Measurements from ENCODE around the gene PTGER2.

The PTGER2 gene

GRCh38 chr14:52342849-52343596 is 28.9 kb downstream of the PTGER2 start:
- FAIRE-seq: no peak

GRCh38 chr14:52346778-52347177 is 32.7 kb downstream of the PTGER2 start:
- no peak for FAIRE-seq

GRCh38 chr14:52348279-52348678 is 34.2 kb downstream of the PTGER2 start:
- no peak for FAIRE-seq

- FAIRE-seq: peak; percentile 92
These were observed 34.7 kb downstream of the PTGER2 start for GRCh38 chr14:52348776-52349175.

- FAIRE-seq: peak; percentile 20
These were observed 35.6 kb downstream of the PTGER2 start for GRCh38 chr14:52349731-52350130.

GRCh38 chr14:52350445-52350844 is 36.3 kb downstream of the PTGER2 start:
- FAIRE-seq: no peak

GRCh38 chr14:52351233-52352060 is 37.3 kb downstream of the PTGER2 start:
- FAIRE-seq: peak; percentile 94

GRCh38 chr14:52352061-52352491 is 38.0 kb downstream of the PTGER2 start:
- no peak for FAIRE-seq

GRCh38 chr14:52352569-52352968 is 38.5 kb downstream of the PTGER2 start:
- no peak for FAIRE-seq

GRCh38 chr14:52354242-52354641 is 40.1 kb downstream of the PTGER2 start:
- no peak for FAIRE-seq

- no peak for FAIRE-seq
These were observed 40.9 kb downstream of the PTGER2 start for GRCh38 chr14:52355016-52355431.

- FAIRE-seq: no peak
These were observed 41.4 kb downstream of the PTGER2 start for GRCh38 chr14:52355526-52355925.

GRCh38 chr14:52356025-52356424 is 41.9 kb downstream of the PTGER2 start:
- FAIRE-seq: no peak

- no peak for FAIRE-seq
These were observed 46.7 kb downstream of the PTGER2 start for GRCh38 chr14:52360831-52361230.

- FAIRE-seq: no peak
These were observed 49.1 kb downstream of the PTGER2 start for GRCh38 chr14:52363041-52363704.

GRCh38 chr14:52363961-52364360 is 49.8 kb downstream of the PTGER2 start:
- FAIRE-seq: no peak

- FAIRE-seq: no peak
These were observed 51.0 kb downstream of the PTGER2 start for GRCh38 chr14:52365071-52365470.

- no peak for FAIRE-seq
These were observed 52.7 kb downstream of the PTGER2 start for GRCh38 chr14:52366796-52367315.

GRCh38 chr14:52369305-52369801 is 55.2 kb downstream of the PTGER2 start:
- no peak for FAIRE-seq

GRCh38 chr14:52370406-52370935 is 56.4 kb downstream of the PTGER2 start:
- no peak for FAIRE-seq

- no peak for FAIRE-seq
These were observed 63.8 kb downstream of the PTGER2 start for GRCh38 chr14:52377940-52378339.

Measured in TTC549 (cell line).